GM19328 (cell line): ENCODE data around the gene MSANTD1.
"Not testable (repeated sequence)": the region's sequence is repeated elsewhere in the genome, so short reads cannot be mapped to it uniquely, and the experiment has no call there.

Source experiments
- ATAC-seq: cut with Tn5 transposase; IDR thresholded peaks from one replicate; pipeline ENCODE4 v1.9.1; 2021; ENCODE audit warnings: mild to moderate bottlenecking, moderate library complexity; ENCODE audit not compliant: unreplicated experiment

Gene MSANTD1

GRCh38 chr4:3299976-3300671 lies 51.2 kb downstream of the MSANTD1 start:
- ATAC-seq: no peak

GRCh38 chr4:3300882-3301281 lies 51.9 kb downstream of the MSANTD1 start:
- ATAC-seq: not testable (repeated sequence)

GRCh38 chr4:3301450-3302172 lies 52.7 kb downstream of the MSANTD1 start:
- no peak for ATAC-seq

- no peak for ATAC-seq
Measured at GRCh38 chr4:3302173-3302785, 53.3 kb downstream of the MSANTD1 start.

- no peak for ATAC-seq
Measured at GRCh38 chr4:3302786-3303564, 54.0 kb downstream of the MSANTD1 start.

GRCh38 chr4:3303565-3303824 lies 54.5 kb downstream of the MSANTD1 start:
- no peak for ATAC-seq

GRCh38 chr4:3303923-3304710 lies 55.2 kb downstream of the MSANTD1 start:
- no peak for ATAC-seq

GRCh38 chr4:3304831-3305609 lies 56.1 kb downstream of the MSANTD1 start:
- ATAC-seq: no peak

GRCh38 chr4:3305610-3306371 lies 56.8 kb downstream of the MSANTD1 start:
- ATAC-seq: no peak
